ENCODE measurements around the gene OR6V1. TPM values are rescaled to one million over a fixed set of nuclear protein-coding genes. Genes with fewer than 3 reads are reported as not detected.

The OR6V1 gene
- not detected for total RNA-seq

GRCh38 chr7:143052041-143052440 lies at the start of gene OR6V1:
OR6V1 (plus strand) TSS chr7:143052341; CDS start chr7:143052341, 0 bp downstream.

GRCh38 chr7:143027032-143027431 lies 25.1 kb upstream of the OR6V1 start, which contains the start of gene OR9A2:
OR9A2 (minus strand) TSS chr7:143027132; CDS start chr7:143027132, 0 bp downstream.

Other genes with a start within 250 kb of the OR6V1 start
- 10 to 100 TPM; 23.6 to 24.2 TPM for gene EPHB6, start 197.3 kb upstream of the OR6V1 start, total RNA-seq
- gene TRPV6, start 166.6 kb upstream of the OR6V1 start, total RNA-seq = not detected
- not detected for gene TRPV5, start 118.6 kb upstream of the OR6V1 start, total RNA-seq
- gene LLCFC1, start 112.9 kb upstream of the OR6V1 start, total RNA-seq = not detected
- under 1 TPM; 0.17 to 0.33 TPM for gene KEL, start 90.0 kb upstream of the OR6V1 start, total RNA-seq
- not detected for gene OR9A2, start 25.2 kb upstream of the OR6V1 start, total RNA-seq
- gene PIP, start 79.7 kb downstream of the OR6V1 start, total RNA-seq = not detected
- not detected for gene TAS2R39, start 131.1 kb downstream of the OR6V1 start, total RNA-seq
- gene TAS2R40, start 169.7 kb downstream of the OR6V1 start, total RNA-seq = not detected
- gene GSTK1, start 211.1 kb downstream of the OR6V1 start, total RNA-seq = 100 to 1,000 TPM; 386 to 387 TPM
- gene TMEM139, start 232.6 kb downstream of the OR6V1 start, total RNA-seq = 1 to 10 TPM in 1 of 2 experiments, under 1 TPM in 1; 0.71 to 1.6 TPM
- 100 to 1,000 TPM; 118 to 119 TPM for gene CASP2, start 236.0 kb downstream of the OR6V1 start, total RNA-seq

All from activated naive CD4-positive, alpha-beta T cell treated with anti-CD3 and anti-CD28 coated beads, Interleukin-2, amount 10 ng/mL, durations not matched to agents 5 hours and 36 hours (primary cell).